Retinal pigment epithelial cell (primary cell): Measurements from ENCODE around the gene LYST.

Experiments used
- DNase-seq: peaks from one replicate; pipeline ENCODE4 v3.0.0-alpha.2; 2010; ENCODE audit warnings: low read depth
- H3K4me3 ChIP-seq: 2 replicates; pipeline ENCODE4 v1.5.1; 2011; ENCODE audit warnings: mild to moderate bottlenecking, low read length, control low read depth, moderate library complexity
- CTCF ChIP-seq: conservative IDR thresholded peaks from 2 replicates; pipeline ENCODE4 v1.5.1; 2011; ENCODE audit warnings: low read depth, low read length, control low read depth, inconsistent platforms

The LYST gene

DNA sequence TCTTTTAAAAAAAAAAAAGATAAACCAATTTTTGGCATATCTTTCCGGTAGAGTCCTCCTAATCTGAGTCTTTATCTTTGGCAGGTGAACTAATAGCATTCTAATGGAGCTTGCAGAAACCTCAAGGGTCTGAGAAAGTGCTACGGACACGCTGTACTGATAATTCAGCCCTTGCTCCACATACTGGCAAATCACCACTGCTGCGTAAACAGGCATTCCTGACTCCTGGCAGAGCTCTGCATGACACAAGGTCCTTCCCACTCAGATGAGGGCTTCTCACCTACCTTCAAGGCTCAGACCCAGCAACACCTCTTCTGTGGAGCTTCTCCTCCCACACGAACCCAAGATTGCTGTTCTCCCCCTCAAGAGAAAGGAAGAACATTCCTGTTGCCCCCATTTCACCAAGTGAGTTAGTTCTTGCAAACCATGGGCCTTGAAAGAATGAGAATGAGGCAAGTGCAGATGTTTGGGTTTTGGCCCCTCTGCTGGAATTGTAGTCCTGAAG lies 48.0 kb downstream of the LYST start:
- DNase-seq = no peak
- no peak for TF ChIP-seq CTCF
- H3K4me3 ChIP-seq = no peak overlapping the region

GRCh38 chr1:235817101-235817728 lies 49.5 kb downstream of the LYST start:
- no peak for DNase-seq
- TF ChIP-seq CTCF = no peak
- H3K4me3 ChIP-seq = no peak overlapping the region

DNA sequence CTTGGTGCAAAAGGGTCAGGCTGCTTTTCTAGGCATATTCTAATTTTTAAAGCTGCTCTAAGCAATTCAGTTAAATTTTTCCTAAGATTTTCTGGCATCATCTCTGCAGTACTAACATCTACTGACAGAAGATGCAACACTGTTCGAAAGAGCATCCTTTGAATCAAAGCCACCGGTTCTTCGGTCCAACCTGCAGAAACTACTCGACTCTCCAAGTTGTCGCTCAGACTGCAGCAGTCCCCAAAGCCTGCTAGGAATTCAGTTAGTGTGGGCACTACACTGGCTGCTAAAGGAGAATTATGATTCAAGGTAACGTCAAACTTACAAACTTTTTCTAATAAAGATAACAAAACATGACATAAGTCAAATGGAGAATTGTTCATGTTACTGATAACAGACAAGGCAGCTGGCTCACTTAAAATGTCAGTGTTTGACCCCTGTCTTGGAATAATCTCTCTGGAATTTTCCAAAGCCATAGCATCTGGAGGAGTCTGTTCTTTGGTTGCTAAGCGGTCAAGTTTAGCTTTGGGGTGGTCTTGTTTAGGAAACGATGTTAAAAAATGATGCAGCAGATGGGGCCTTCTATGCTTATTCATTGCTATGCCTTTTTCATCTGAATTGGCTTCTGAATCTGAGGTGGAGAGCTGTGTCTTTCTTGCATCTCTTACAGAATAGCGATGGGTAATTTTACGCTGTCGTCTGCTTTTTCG lies 56.9 kb downstream of the LYST start:
- no peak for DNase-seq
- TF ChIP-seq CTCF = no peak
- H3K4me3 ChIP-seq = no peak overlapping the region

DNA sequence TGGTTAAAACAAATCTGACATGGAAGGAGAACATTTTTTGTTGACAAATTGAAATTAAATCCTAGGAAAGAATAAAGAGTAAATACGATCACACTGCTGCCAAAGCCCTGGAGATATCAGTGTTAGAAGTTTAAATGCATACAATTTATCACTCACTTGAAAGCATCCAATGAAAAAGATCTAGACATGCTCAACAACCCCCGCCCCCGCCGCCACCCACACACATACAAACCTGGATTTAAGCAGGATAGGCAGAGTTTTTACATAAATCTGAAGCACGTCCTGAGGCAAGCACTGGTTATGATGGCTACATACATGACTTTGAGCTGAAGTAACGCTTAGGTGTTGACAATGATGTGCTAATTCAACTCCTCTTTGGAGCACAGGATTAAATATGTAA lies 58.5 kb downstream of the LYST start:
- no peak for DNase-seq
- H3K4me3 ChIP-seq = no peak overlapping the region
- no peak for TF ChIP-seq CTCF

DNA sequence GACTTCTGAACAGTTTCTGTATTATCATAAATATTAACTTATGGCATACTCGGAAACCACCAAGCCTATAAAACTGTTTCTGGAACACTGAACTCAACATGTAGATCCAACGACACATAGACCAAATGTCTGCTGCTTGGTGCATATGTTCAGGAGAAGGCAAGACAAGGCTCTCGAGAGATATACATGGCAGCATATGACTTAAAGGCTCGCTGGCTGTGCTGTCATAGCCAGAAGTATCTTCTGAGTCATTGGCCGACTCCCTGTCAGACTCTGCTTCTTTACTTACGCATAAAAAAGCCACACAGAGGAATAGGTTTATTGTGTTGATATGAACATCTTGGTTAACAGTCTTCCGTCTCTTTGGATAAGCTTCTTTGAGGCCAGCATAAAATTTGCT lies 60.6 kb downstream of the LYST start:
- TF ChIP-seq CTCF = no peak
- no peak overlapping the region for H3K4me3 ChIP-seq
- no peak for DNase-seq

- DNase-seq = no peak
- TF ChIP-seq CTCF = no peak
- no peak overlapping the region for H3K4me3 ChIP-seq
These were observed 63.9 kb downstream of the LYST start for GRCh38 chr1:235802573-235803346.
